ENCODE data around the gene ALS2.

DNA sequence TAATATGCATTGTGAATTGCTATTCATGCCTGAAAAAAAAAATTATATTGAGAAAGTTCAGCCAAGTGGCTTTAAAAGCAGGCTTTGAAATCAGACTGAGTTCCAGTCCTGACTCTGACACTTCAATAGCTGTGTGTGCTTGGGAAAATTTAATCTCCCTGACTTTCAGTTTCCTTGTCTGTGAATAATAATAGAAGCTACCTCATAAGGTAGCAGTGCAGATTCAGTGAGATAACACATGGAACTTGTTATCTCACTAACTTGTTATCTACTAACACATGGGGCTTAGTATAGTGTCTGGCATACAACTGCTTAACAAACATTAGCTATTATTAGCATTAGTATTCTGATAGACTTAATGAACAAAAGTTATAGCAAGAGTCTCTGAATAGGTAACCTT, 14.9 kb downstream of the ALS2 start:
- TF ChIP-seq CTCF (conservative IDR thresholded peaks at IDR 0.05; ENCODE audit: low read depth, low read length): no peak
- no peak for TF ChIP-seq EZH2 (IDR thresholded peaks at IDR 0.05; ENCODE audit: borderline replicate concordance, low read depth, low read length, poor library complexity, severe bottlenecking)

All from A673 (cell line).